H9 (cell line): ENCODE data around the gene SELENOF. TPM values are rescaled to one million over a fixed set of nuclear protein-coding genes. Genes with fewer than 3 reads are reported as not detected.

Experiments
- DNase-seq: peaks from one replicate; pipeline ENCODE4 v3.0.0-alpha.2; 2017
- H2AFZ ChIP-seq: one replicate; pipeline ENCODE4 v1.6.1; 2013; ENCODE audit warnings: mild to moderate bottlenecking, low read length, control low read depth, moderate library complexity
- H2AK5ac ChIP-seq: 2 replicates; pipeline ENCODE4 v1.6.1; 2013; ENCODE audit warnings: low read length, control low read depth, mixed read lengths; ENCODE audit not compliant: insufficient read length
- H2BK120ac ChIP-seq: one replicate; pipeline ENCODE4 v1.6.1; 2013; ENCODE audit warnings: low read depth, mild to moderate bottlenecking, low read length, control low read depth, inconsistent platforms; ENCODE audit not compliant: poor library complexity, severe bottlenecking
- H2BK12ac ChIP-seq: 2 replicates; pipeline ENCODE4 v1.6.1; 2013; ENCODE audit warnings: low read length, control low read depth, mixed read lengths, low read depth; ENCODE audit not compliant: insufficient read length
- H2BK15ac ChIP-seq: 2 replicates; pipeline ENCODE4 v1.6.1; 2013; ENCODE audit warnings: low read depth, low read length, control low read depth
- H2BK20ac ChIP-seq: one replicate; pipeline ENCODE4 v1.6.1; 2013; ENCODE audit warnings: low read depth, mild to moderate bottlenecking, low read length, control low read depth, inconsistent platforms; ENCODE audit not compliant: poor library complexity, severe bottlenecking
- H2BK5ac ChIP-seq: 2 replicates; pipeline ENCODE4 v1.6.1; 2013; ENCODE audit warnings: low read length, control low read depth, mixed read lengths; ENCODE audit not compliant: insufficient read length
- H3K14ac ChIP-seq: 2 replicates; pipeline ENCODE4 v1.6.1; 2013; ENCODE audit warnings: low read length, control low read depth; ENCODE audit not compliant: insufficient read depth
- H3K18ac ChIP-seq: 2 replicates; pipeline ENCODE4 v1.6.1; 2013; ENCODE audit warnings: low read depth, mild to moderate bottlenecking, mixed read lengths, low read length, control low read depth; ENCODE audit not compliant: insufficient read length
- H3K23ac ChIP-seq: 2 replicates; pipeline ENCODE4 v1.6.1; 2013; ENCODE audit warnings: low read length, control low read depth, mixed read lengths, low read depth; ENCODE audit not compliant: insufficient read length
- H3K23me2 ChIP-seq: 2 replicates; pipeline ENCODE4 v1.6.1; 2013; ENCODE audit warnings: low read depth, mild to moderate bottlenecking, mixed read lengths, low read length, control low read depth; ENCODE audit not compliant: insufficient read length, poor library complexity, severe bottlenecking
- H3K27ac ChIP-seq: 2 replicates; pipeline ENCODE4 v1.5.1; 2013; ENCODE audit warnings: low read length, control low read depth, mixed read lengths, low read depth; ENCODE audit not compliant: insufficient read length
- H3K27me3 ChIP-seq: 2 replicates; pipeline ENCODE4 v1.6.1; 2013; ENCODE audit warnings: low read length, control low read depth, inconsistent platforms; ENCODE audit not compliant: insufficient read depth
- H3K4ac ChIP-seq: 2 replicates; pipeline ENCODE4 v1.6.1; 2013; ENCODE audit warnings: low read depth, mild to moderate bottlenecking, control low read depth, inconsistent platforms, low read length, moderate library complexity
- H3K4me1 ChIP-seq: 2 replicates; pipeline ENCODE4 v1.6.1; 2013; ENCODE audit warnings: low read length, control low read depth, inconsistent platforms; ENCODE audit not compliant: insufficient read depth
- H3K4me2 ChIP-seq: 2 replicates; pipeline ENCODE4 v1.6.1; 2013; ENCODE audit warnings: low read length, control low read depth, mixed read lengths; ENCODE audit not compliant: insufficient read length, insufficient read depth
- H3K56ac ChIP-seq: 2 replicates; pipeline ENCODE4 v1.6.1; 2013; ENCODE audit warnings: low read depth, mild to moderate bottlenecking, mixed read lengths, low read length, control low read depth; ENCODE audit not compliant: insufficient read length
- H3K79me1 ChIP-seq: 2 replicates; pipeline ENCODE4 v1.6.1; 2013; ENCODE audit warnings: low read depth, mild to moderate bottlenecking, moderate library complexity, low read length, control low read depth, inconsistent platforms; ENCODE audit not compliant: insufficient read depth, poor library complexity, severe bottlenecking
- H3K79me2 ChIP-seq: 2 replicates; pipeline ENCODE4 v1.6.1; 2013; ENCODE audit warnings: low read length, control low read depth, inconsistent platforms; ENCODE audit not compliant: insufficient read depth
- H3K9ac ChIP-seq: 2 replicates; pipeline ENCODE4 v1.6.1; 2013; ENCODE audit warnings: low read length, control low read depth, mixed read lengths; ENCODE audit not compliant: insufficient read length; ENCODE audit errors: extremely low read depth
- H3K9me3 ChIP-seq: one replicate; pipeline ENCODE4 v1.6.1; 2013; ENCODE audit warnings: low read depth, low read length, inconsistent platforms; ENCODE audit not compliant: control insufficient read depth
- H3T11ph ChIP-seq: one replicate; pipeline ENCODE4 v1.6.1; 2013; ENCODE audit warnings: mild to moderate bottlenecking, low read length, control low read depth, inconsistent platforms
- H4K20me1 ChIP-seq: one replicate; pipeline ENCODE4 v1.6.1; 2013; ENCODE audit not compliant: control insufficient read depth, insufficient read length, insufficient read depth
- H4K5ac ChIP-seq: 2 replicates; pipeline ENCODE4 v1.6.1; 2013; ENCODE audit warnings: low read depth, mild to moderate bottlenecking, mixed read lengths, low read length, control low read depth; ENCODE audit not compliant: insufficient read length
- H4K8ac ChIP-seq: replicated peaks from 2 replicates; pipeline ENCODE4 v1.6.1; 2013; ENCODE audit warnings: low read length, control low read depth, mixed read lengths, low read depth; ENCODE audit not compliant: insufficient read length
- H4K91ac ChIP-seq: 2 replicates; pipeline ENCODE4 v1.6.1; 2013; ENCODE audit warnings: low read depth, mild to moderate bottlenecking, moderate library complexity, mixed read lengths, low read length, control low read depth; ENCODE audit not compliant: insufficient read length
- H3K27ac Mint-ChIP-seq, 3 experiments: 2 replicates in 2 of 3; 3 replicates in 1 of 3; pipeline ENCODE4 v1.8.0; 2020 to 2021; ENCODE audit warnings: mixed read lengths in 3 of 3, mild to moderate bottlenecking in 1 of 3, moderate library complexity in 1 of 3
- H3K27me3 Mint-ChIP-seq: 2 replicates; pipeline ENCODE4 v1.8.0; 2021; ENCODE audit warnings: low read depth, mild to moderate bottlenecking, moderate library complexity, mixed read lengths
- H3K36me3 Mint-ChIP-seq, 3 experiments: 2 replicates in 2 of 3; 3 replicates in 1 of 3; pipeline ENCODE4 v1.8.0; 2020 to 2021; ENCODE audit warnings: low read depth in 3 of 3, mixed read lengths in 3 of 3; ENCODE audit not compliant: insufficient read depth in 1 of 3
- H3K4me1 Mint-ChIP-seq, 2 experiments: 2 replicates each; pipeline ENCODE4 v1.8.0; 2020; ENCODE audit warnings: mixed read lengths in 2 of 2
- H3K4me3 Mint-ChIP-seq, 2 experiments: 2 replicates in 1 of 2; 3 replicates in 1 of 2; pipeline ENCODE4 v1.8.0; 2020 to 2021; ENCODE audit warnings: mild to moderate bottlenecking in 2 of 2, mixed read lengths in 2 of 2, moderate library complexity in 1 of 2
- H3K9me3 Mint-ChIP-seq, 2 experiments: 2 replicates in 1 of 2; 3 replicates in 1 of 2; pipeline ENCODE4 v1.8.0; 2020; ENCODE audit warnings: mild to moderate bottlenecking in 2 of 2, mixed read lengths in 2 of 2, moderate library complexity in 1 of 2
- total RNA-seq: library from RNA; stranded (reverse); gene quantifications from 2 replicates; pipeline ENCODE4 v1.2.1, GENCODE V29; 2021
- TF ChIP-seq, protein P1 (sequence below): fragments of 200-600 bp; sonication (generic); conservative IDR thresholded peaks from 3 replicates; pipeline ENCODE4 v1.8.0; 2021; ENCODE audit warnings: antibody characterized with exemption, mild to moderate bottlenecking

Gene SELENOF
- total RNA-seq, 1 experiment from 2014 or later, result 143 TPM

DNA sequence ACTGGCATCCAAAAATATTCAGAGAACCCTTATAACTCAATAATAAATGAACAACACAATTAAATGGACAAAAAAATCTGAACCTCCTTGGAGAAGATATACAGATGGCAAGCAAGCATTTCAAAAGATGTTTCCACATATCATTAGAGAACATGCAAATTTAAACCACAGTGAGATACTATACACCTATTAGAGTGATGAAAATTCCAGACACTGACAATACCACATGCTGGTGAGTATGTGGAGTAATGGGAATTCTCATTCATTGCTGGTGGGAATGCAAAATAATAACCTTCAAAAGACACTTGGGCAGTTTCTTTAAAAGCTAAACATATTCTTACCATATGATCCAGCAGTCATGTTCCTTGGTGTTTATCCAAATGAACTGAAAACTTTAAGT lies 46.6 kb upstream of the SELENOF start:
- Mint-ChIP-seq H3K27ac (no peak overlapping the region), H3K4me1 (peaks cover 6 to 11% of the 10 kb centered on the region in 2 experiments; a peak in 3 of 4 replicates), H3K36me3 (peaks cover 22 to 45% (median 33%) of the 10 kb centered on the region in 3 experiments), H3K9me3 (peaks cover 19 to 26% of the 10 kb centered on the region in 2 experiments), H3K27me3 (no peaks in the 10 kb centered on the region), H3K4me3 (no peak overlapping the region)
- Histone ChIP-seq H2BK20ac (no peak overlapping the region), H4K20me1 (no peaks in the 10 kb centered on the region), H3K9me3 (no peaks in the 10 kb centered on the region), H3K56ac (no peak overlapping the region), H2BK15ac (no peak overlapping the region), H3K27me3 (no peaks in the 10 kb centered on the region), H3T11ph (no peak overlapping the region), H3K23me2 (no peaks in the 10 kb centered on the region), H3K27ac (no peak overlapping the region), H2BK12ac (no peak overlapping the region), H2AK5ac (no peak overlapping the region), H3K18ac (no peak overlapping the region), H3K23ac (no peak overlapping the region), H4K8ac (no peak overlapping the region), H4K5ac (no peak overlapping the region), H3K4me2 (no peak overlapping the region), H3K4me1 (no peaks in the 10 kb centered on the region), H3K9ac (no peak overlapping the region), H2AFZ (no peak overlapping the region), H2BK5ac (no peak overlapping the region), H3K4ac (no peak overlapping the region), H3K79me1 (no peaks in the 10 kb centered on the region), H3K14ac (no peak overlapping the region), H3K79me2 (no peaks in the 10 kb centered on the region; the same call in 1 of the 2 replicates), H4K91ac (no peak overlapping the region), H2BK120ac (no peak overlapping the region)
- TF ChIP-seq, protein P1, sequence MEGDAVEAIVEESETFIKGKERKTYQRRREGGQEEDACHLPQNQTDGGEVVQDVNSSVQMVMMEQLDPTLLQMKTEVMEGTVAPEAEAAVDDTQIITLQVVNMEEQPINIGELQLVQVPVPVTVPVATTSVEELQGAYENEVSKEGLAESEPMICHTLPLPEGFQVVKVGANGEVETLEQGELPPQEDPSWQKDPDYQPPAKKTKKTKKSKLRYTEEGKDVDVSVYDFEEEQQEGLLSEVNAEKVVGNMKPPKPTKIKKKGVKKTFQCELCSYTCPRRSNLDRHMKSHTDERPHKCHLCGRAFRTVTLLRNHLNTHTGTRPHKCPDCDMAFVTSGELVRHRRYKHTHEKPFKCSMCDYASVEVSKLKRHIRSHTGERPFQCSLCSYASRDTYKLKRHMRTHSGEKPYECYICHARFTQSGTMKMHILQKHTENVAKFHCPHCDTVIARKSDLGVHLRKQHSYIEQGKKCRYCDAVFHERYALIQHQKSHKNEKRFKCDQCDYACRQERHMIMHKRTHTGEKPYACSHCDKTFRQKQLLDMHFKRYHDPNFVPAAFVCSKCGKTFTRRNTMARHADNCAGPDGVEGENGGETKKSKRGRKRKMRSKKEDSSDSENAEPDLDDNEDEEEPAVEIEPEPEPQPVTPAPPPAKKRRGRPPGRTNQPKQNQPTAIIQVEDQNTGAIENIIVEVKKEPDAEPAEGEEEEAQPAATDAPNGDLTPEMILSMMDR, result no peak
- no peak for DNase-seq
